SK-N-MC (cell line): Measurements from ENCODE around the gene DUSP15.

Experiments
- EZH2 ChIP-seq: fragments of 200-600 bp; sonication (generic); IDR thresholded peaks from one replicate; pipeline ENCODE4 v1.6.1; 2017; ENCODE audit warnings: antibody characterized with exemption
- POLR2AphosphoS5 ChIP-seq: IDR thresholded peaks from 2 replicates; pipeline ENCODE4 v1.6.1; 2012; ENCODE audit warnings: mild to moderate bottlenecking, low read depth, low read length, borderline replicate concordance

GRCh38 chr20:31862157-31862470 is 8.2 kb downstream of the DUSP15 start:
- TF ChIP-seq EZH2 (no peak), POLR2AphosphoS5 (no peak)
